SK-N-SH (cell line): ENCODE measurements around the gene NDUFB2. TPM values are rescaled to one million over a fixed set of nuclear protein-coding genes. Genes with fewer than 3 reads are reported as not detected.

ENCODE experiments used
- CTCF ChIA-PET: fragments of 300-600, 350-600 bp; formaldehyde crosslinking; extraction: SDS; loops from one replicate; lab custom pipeline; 2021; lab: Yijun Ruan, JAX
- POLR2A ChIA-PET: fragments of 350-600 bp; sonication (Branson Sonifier 250); formaldehyde crosslinking; extraction: SDS; loops from one replicate; lab custom pipeline; 2020; ENCODE audit warnings: antibody characterized with exemption, inconsistent platforms; lab: Yijun Ruan, JAX
- DNase-seq: peaks from one replicate; pipeline ENCODE4 v3.0.0; 2012
- H2AFZ ChIP-seq: fragments of 200-600 bp; sonication (generic); 2 replicates; pipeline ENCODE4 v1.8.1; 2016; ENCODE audit warnings: antibody characterized with exemption, mild to moderate bottlenecking, low read depth
- H3F3A ChIP-seq: fragments of 200-600 bp; sonication (generic); replicated peaks from 2 replicates; pipeline ENCODE3; 2016; ENCODE audit warnings: antibody characterized with exemption, mild to moderate bottlenecking; ENCODE audit not compliant: insufficient read depth
- H3K27ac ChIP-seq, 2 experiments: fragments of 200-500 bp in 1 of 2; fragments of 200-600 bp in 1 of 2; sonication (Bioruptor generic) in 1 of 2; sonication (generic), shearing (Covaris generic) in 1 of 2; 2 replicates each; pipeline versions ENCODE4 v1.5.1 to v1.6.1; 2014 to 2016; ENCODE audit warnings: low read depth in 2 of 2, inconsistent platforms in 1 of 2, low read length in 1 of 2, mild to moderate bottlenecking in 1 of 2, mixed read lengths in 1 of 2
- H3K27me3 ChIP-seq: fragments of 200-600 bp; sonication (generic), shearing (Covaris generic); 2 replicates; pipeline ENCODE4 v1.6.1; 2016; ENCODE audit warnings: mixed run types; ENCODE audit not compliant: insufficient read depth
- H3K36me3 ChIP-seq, 2 experiments: fragments of 200-500 bp in 1 of 2; fragments of 200-600 bp in 1 of 2; sonication (Bioruptor generic) in 1 of 2; sonication (generic) in 1 of 2; replicated peaks in 1 of 2; 2 replicates each; pipeline versions ENCODE3 to v1.5.1; 2014 to 2016; ENCODE audit warnings: low read length in 1 of 2, mild to moderate bottlenecking in 1 of 2; ENCODE audit not compliant: insufficient read depth in 2 of 2, control insufficient read depth in 1 of 2
- H3K4me1 ChIP-seq, 2 experiments: fragments of 200-500 bp in 1 of 2; fragments of 200-600 bp in 1 of 2; sonication (Bioruptor generic) in 1 of 2; sonication (generic), shearing (Covaris generic) in 1 of 2; 2 replicates each; pipeline versions ENCODE4 v1.5.1 to v1.6.1; 2014 to 2016; ENCODE audit warnings: low read depth in 1 of 2, low read length in 1 of 2, mixed run types in 1 of 2; ENCODE audit not compliant: insufficient read depth in 2 of 2, control insufficient read depth in 1 of 2
- H3K4me2 ChIP-seq: fragments of 200-600 bp; sonication (generic), shearing (Covaris generic); 2 replicates; pipeline ENCODE4 v1.6.1; 2017; ENCODE audit warnings: mixed run types
- H3K4me3 ChIP-seq, 2 experiments: fragments of 200-500 bp in 1 of 2; fragments of 200-600 bp in 1 of 2; sonication (Bioruptor generic) in 1 of 2; sonication (generic), shearing (Covaris generic) in 1 of 2; 2 replicates each; pipeline versions ENCODE4 v1.5.1 to v1.8.1; 2014 to 2016; ENCODE audit warnings: low read depth in 2 of 2, inconsistent platforms in 1 of 2, low read length in 1 of 2, mild to moderate bottlenecking in 1 of 2, mixed read lengths in 1 of 2, moderate library complexity in 1 of 2
- H3K79me2 ChIP-seq: fragments of 200-600 bp; sonication (generic); 2 replicates; pipeline ENCODE4 v1.8.1; 2017; ENCODE audit warnings: mild to moderate bottlenecking; ENCODE audit not compliant: insufficient read depth
- H3K9ac ChIP-seq: fragments of 200-600 bp; sonication (generic); 2 replicates; pipeline ENCODE4 v1.6.1; 2017; ENCODE audit warnings: mixed run types
- H3K9me2 ChIP-seq: fragments of 200-600 bp; sonication (generic); 2 replicates; pipeline ENCODE4 v1.6.1; 2017; ENCODE audit warnings: mixed run types
- H3K9me3 ChIP-seq: fragments of 200-600 bp; sonication (generic); 2 replicates; pipeline ENCODE4 v1.6.1; 2017; ENCODE audit warnings: mixed run types, mild to moderate bottlenecking, moderate library complexity
- H4K20me1 ChIP-seq: fragments of 200-600 bp; sonication (generic); 2 replicates; pipeline ENCODE4 v1.6.1; 2017; ENCODE audit warnings: mild to moderate bottlenecking, mixed run types; ENCODE audit not compliant: insufficient read depth
- CHD2 ChIP-seq: fragments of 150-350 bp; IDR thresholded peaks from 2 replicates; pipeline ENCODE4 v1.6.1; 2018; ENCODE audit warnings: low read length; ENCODE audit not compliant: partially characterized antibody
- ELF1 ChIP-seq: IDR thresholded peaks from 2 replicates; pipeline ENCODE4 v1.4.0; 2012
- EP300 ChIP-seq, 2 experiments: IDR thresholded peaks; 2 replicates each; pipeline versions ENCODE4 v1.4.0 to v1.6.1; 2012; ENCODE audit warnings: borderline replicate concordance in 1 of 2, low read depth in 1 of 2, low read length in 1 of 2
- FOSL2 ChIP-seq: IDR thresholded peaks from 2 replicates; pipeline ENCODE4 v1.4.0; 2012; ENCODE audit warnings: low read depth, mild to moderate bottlenecking, moderate library complexity, borderline replicate concordance
- FOXJ3 ChIP-seq: sonication (generic); formaldehyde crosslinking; IDR thresholded peaks from 2 replicates; pipeline ENCODE4 v1.5.1; 2020; ENCODE audit warnings: mild to moderate bottlenecking, missing genetic modification reagents
- MEF2A ChIP-seq: IDR thresholded peaks from 2 replicates; pipeline ENCODE4 v1.4.0; 2012; ENCODE audit warnings: low read depth, borderline replicate concordance
- MXI1 ChIP-seq: IDR thresholded peaks from 2 replicates; pipeline ENCODE4 v1.6.1; 2012; ENCODE audit warnings: mild to moderate bottlenecking, low read depth, low read length, improper control_type of control experiment
- NFIC ChIP-seq: IDR thresholded peaks from 2 replicates; pipeline ENCODE4 v1.4.0; 2012; ENCODE audit warnings: borderline replicate concordance
- NRF1 ChIP-seq: IDR thresholded peaks from 2 replicates; pipeline ENCODE4 v1.6.1; 2012; ENCODE audit warnings: low read depth, mild to moderate bottlenecking, low read length
- RAD21 ChIP-seq: IDR thresholded peaks from 2 replicates; pipeline ENCODE4 v1.6.1; 2012; ENCODE audit warnings: mild to moderate bottlenecking, low read length
- RFX5 ChIP-seq: IDR thresholded peaks from 2 replicates; pipeline ENCODE4 v1.6.1; 2012; ENCODE audit warnings: mild to moderate bottlenecking, improper control_type of control experiment, low read length
- TCF12 ChIP-seq: IDR thresholded peaks from 2 replicates; pipeline ENCODE4 v1.4.0; 2012
- TEAD4 ChIP-seq: IDR thresholded peaks from 2 replicates; pipeline ENCODE4 v1.4.0; 2012; ENCODE audit warnings: mild to moderate bottlenecking, borderline replicate concordance; ENCODE audit not compliant: insufficient read depth
- USF1 ChIP-seq: IDR thresholded peaks from 2 replicates; pipeline ENCODE4 v1.4.0; 2012; ENCODE audit warnings: low read depth, borderline replicate concordance
- WGBS: methylation state at CpG from one replicate; pipeline ENCODE4 v1.1.6; 2017; ENCODE audit warnings: low lambda C conversion rate; 5-methylcytosine and 5-hydroxymethylcytosine counted together
- polyA plus RNA-seq, 3 experiments: library from polyadenylated mRNA; depleted of rRNA; stranded (reverse); fragments of >200 nt; gene quantifications; 2 replicates each; pipeline ENCODE4 v1.2.3, GENCODE V29; 2012
- TF ChIP-seq, protein P1 (sequence below): fragments of 150-350 bp; IDR thresholded peaks from 2 replicates; pipeline ENCODE4 v1.6.1; 2017; ENCODE audit warnings: antibody characterized with exemption, low read length, low read depth, borderline replicate concordance
- TF ChIP-seq, protein P2 (sequence below): fragments of 200-600 bp; sonication (generic); IDR thresholded peaks from 2 replicates; pipeline ENCODE4 v1.6.1; 2017; ENCODE audit warnings: antibody characterized with exemption, mild to moderate bottlenecking, moderate library complexity
- TF ChIP-seq, protein P3 (sequence below): IDR thresholded peaks from 2 replicates; pipeline ENCODE4 v1.4.0; 2012; ENCODE audit warnings: low read depth
- TF ChIP-seq, protein P4 (sequence below): IDR thresholded peaks from 2 replicates; pipeline ENCODE4 v1.4.0; 2012; ENCODE audit warnings: low read depth, borderline replicate concordance

The NDUFB2 gene
- polyA plus RNA-seq, 1 of the 3 experiments (the other 2 are of a cell fraction) = 1,214 TPM

DNA sequence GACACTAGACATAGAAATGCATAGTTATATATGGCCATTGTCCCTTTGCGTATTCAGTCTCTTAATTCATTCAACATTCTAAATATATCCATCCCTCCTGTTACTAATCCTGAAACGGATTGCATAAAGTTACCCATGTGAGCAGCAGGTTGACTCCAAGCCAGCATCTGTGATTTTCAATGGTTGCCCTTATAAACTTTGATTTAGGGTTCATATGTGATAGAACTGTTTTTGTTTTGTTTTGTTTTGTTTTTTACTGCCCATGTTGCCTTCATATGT lies 42.5 kb upstream of the NDUFB2 start (continued):
- TF ChIP-seq USF1 = no peak
- TF ChIP-seq, protein P1, sequence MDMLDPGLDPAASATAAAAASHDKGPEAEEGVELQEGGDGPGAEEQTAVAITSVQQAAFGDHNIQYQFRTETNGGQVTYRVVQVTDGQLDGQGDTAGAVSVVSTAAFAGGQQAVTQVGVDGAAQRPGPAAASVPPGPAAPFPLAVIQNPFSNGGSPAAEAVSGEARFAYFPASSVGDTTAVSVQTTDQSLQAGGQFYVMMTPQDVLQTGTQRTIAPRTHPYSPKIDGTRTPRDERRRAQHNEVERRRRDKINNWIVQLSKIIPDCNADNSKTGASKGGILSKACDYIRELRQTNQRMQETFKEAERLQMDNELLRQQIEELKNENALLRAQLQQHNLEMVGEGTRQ = no peak
- TF ChIP-seq MEF2A = no peak

DNA sequence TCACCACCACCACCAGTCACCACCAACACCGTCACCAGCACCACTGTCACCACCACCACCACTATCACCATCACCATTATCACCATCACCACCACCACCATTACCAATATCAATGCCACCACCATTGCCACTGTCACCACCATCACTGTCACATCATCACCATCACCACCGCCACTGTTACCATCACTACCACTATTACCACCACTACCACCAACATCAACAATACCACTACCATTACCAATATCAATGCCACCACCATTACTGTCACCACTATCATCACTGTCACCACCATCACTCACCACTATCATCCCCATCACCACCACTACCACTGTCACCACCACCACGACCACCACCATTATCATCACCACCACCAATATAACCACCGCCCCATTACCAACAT lies 41.8 kb upstream of the NDUFB2 start:
- H3K27ac ChIP-seq = no peak overlapping the region
- ChIA-PET CTCF (interaction anchor here (2.4 to 20.3 kb wide), 2 partner anchors 137 to 138 kb away, joined by 18 to 433 read pairs; no protein-coding TSS in a partner anchor), POLR2A (no interaction called here)
- no peak overlapping the region for H3K9ac ChIP-seq
- H3K79me2 ChIP-seq = no peaks in the 10 kb centered on the region
- no peaks in the 10 kb centered on the region for H3K9me3 ChIP-seq
- TF ChIP-seq NRF1 (no peak), TCF12 (no peak), FOSL2 (no peak), EP300 (IDR thresholded peaks at IDR 0.05; ENCODE audit: borderline replicate concordance in 1 of 2, low read depth in 1 of 2, low read length in 1 of 2) (no peak), MXI1 (no peak), ELF1 (no peak), NFIC (no peak), TEAD4 (no peak), RAD21 (no peak), USF1 (no peak), RFX5 (no peak), FOXJ3 (CRISPR knock-in tag) (no peak), CHD2 (no peak)
- TF ChIP-seq, protein P2, sequence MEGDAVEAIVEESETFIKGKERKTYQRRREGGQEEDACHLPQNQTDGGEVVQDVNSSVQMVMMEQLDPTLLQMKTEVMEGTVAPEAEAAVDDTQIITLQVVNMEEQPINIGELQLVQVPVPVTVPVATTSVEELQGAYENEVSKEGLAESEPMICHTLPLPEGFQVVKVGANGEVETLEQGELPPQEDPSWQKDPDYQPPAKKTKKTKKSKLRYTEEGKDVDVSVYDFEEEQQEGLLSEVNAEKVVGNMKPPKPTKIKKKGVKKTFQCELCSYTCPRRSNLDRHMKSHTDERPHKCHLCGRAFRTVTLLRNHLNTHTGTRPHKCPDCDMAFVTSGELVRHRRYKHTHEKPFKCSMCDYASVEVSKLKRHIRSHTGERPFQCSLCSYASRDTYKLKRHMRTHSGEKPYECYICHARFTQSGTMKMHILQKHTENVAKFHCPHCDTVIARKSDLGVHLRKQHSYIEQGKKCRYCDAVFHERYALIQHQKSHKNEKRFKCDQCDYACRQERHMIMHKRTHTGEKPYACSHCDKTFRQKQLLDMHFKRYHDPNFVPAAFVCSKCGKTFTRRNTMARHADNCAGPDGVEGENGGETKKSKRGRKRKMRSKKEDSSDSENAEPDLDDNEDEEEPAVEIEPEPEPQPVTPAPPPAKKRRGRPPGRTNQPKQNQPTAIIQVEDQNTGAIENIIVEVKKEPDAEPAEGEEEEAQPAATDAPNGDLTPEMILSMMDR = no peak
- TF ChIP-seq, protein P3, sequence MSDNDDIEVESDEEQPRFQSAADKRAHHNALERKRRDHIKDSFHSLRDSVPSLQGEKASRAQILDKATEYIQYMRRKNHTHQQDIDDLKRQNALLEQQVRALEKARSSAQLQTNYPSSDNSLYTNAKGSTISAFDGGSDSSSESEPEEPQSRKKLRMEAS = no peak
- TF ChIP-seq, protein P4, sequence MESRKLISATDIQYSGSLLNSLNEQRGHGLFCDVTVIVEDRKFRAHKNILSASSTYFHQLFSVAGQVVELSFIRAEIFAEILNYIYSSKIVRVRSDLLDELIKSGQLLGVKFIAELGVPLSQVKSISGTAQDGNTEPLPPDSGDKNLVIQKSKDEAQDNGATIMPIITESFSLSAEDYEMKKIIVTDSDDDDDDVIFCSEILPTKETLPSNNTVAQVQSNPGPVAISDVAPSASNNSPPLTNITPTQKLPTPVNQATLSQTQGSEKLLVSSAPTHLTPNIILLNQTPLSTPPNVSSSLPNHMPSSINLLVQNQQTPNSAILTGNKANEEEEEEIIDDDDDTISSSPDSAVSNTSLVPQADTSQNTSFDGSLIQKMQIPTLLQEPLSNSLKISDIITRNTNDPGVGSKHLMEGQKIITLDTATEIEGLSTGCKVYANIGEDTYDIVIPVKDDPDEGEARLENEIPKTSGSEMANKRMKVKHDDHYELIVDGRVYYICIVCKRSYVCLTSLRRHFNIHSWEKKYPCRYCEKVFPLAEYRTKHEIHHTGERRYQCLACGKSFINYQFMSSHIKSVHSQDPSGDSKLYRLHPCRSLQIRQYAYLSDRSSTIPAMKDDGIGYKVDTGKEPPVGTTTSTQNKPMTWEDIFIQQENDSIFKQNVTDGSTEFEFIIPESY = no peak
- no peak overlapping the region for H3K4me2 ChIP-seq
- 0 out of 2 replicates have a peak, but pooled peaks cover 7% of the 10 kb centered on the region for H3K27me3 ChIP-seq
- no peak overlapping the region for H2AFZ ChIP-seq
- H4K20me1 ChIP-seq = no peaks in the 10 kb centered on the region
- no peaks in the 10 kb centered on the region for H3F3A ChIP-seq
- H3K9me2 ChIP-seq = no peaks in the 10 kb centered on the region
- WGBS = 84% methylated on average over 4 of the region's 4 CpGs
- H3K36me3 ChIP-seq = no peaks in the 10 kb centered on the region
- peaks cover 0 to 3% of the 10 kb centered on the region in 2 experiments; a peak in 1 of 4 replicates for H3K4me1 ChIP-seq
- H3K4me3 ChIP-seq = no peak overlapping the region
- DNase-seq = no peak
